ENCODE data around the gene ANKRD9. TPM values are rescaled to one million over a fixed set of nuclear protein-coding genes. Genes with fewer than 3 reads are reported as not detected.
A peak's percentile ranks its signal among the peaks of the same experiment; 100 is the strongest.
"Not testable (repeated sequence)": the region's sequence is repeated elsewhere in the genome, so short reads cannot be mapped to it uniquely, and the experiment has no call there.

Gene ANKRD9
- total and polyA plus RNA-seq, 2 donors (not counting 1 experiment from before 2014, with no cell fraction given): 2.7 to 22.0 TPM

GRCh38 chr14:102544046-102544746, 34.6 kb upstream of the ANKRD9 start:
- peaks cover 5% of the 10 kb centered on the region for H3K27me3 ChIP-seq (ENCODE audit: control insufficient read depth, insufficient read depth, low read length)
- no peak overlapping the region for H3K4me3 ChIP-seq (replicated peaks in 1 of 4; ENCODE audit: control extremely low read depth in 1 of 4, insufficient read depth in 1 of 4, low read depth in 3 of 4, low read length in 4 of 4)
- H2AFZ ChIP-seq (ENCODE audit: low read length): no peak overlapping the region
- no peaks in the 10 kb centered on the region for H3K36me3 ChIP-seq (ENCODE audit: control insufficient read depth, insufficient read depth, low read length)
- H3K4me1 ChIP-seq (ENCODE audit: control insufficient read depth, extremely low read depth, insufficient read depth, low read length): no peaks in the 10 kb centered on the region
- H3K4me2 ChIP-seq (ENCODE audit: extremely low read depth, insufficient read depth, low read length): no peak overlapping the region
- no peak overlapping the region for H3K27ac ChIP-seq (ENCODE audit: insufficient read depth, low read length)
- TF ChIP-seq CTCF (conservative IDR thresholded peaks at IDR 0.05 in 1 of 2, IDR thresholded peaks at IDR 0.05 in 1 of 2; ENCODE audit: low read depth in 1 of 2, low read length in 2 of 2) (no peak), EZH2 (IDR thresholded peaks at IDR 0.05; ENCODE audit: low read length, missing control alignments) (peak; percentile 82)
- H4K20me1 ChIP-seq (ENCODE audit: control insufficient read depth, extremely low read depth, insufficient read depth, low read length): no peaks in the 10 kb centered on the region
- no peak overlapping the region for H3K9ac ChIP-seq (ENCODE audit: insufficient read depth, low read length)
- DNase-seq (ENCODE audit: low read depth in 2 of 2): no peak
- H3K79me2 ChIP-seq (ENCODE audit: control insufficient read depth, insufficient read depth, low read length): no peaks in the 10 kb centered on the region
- no peaks in the 10 kb centered on the region for H3K9me3 ChIP-seq (ENCODE audit: control insufficient read depth, insufficient read depth, low read depth, low read length)

DNA sequence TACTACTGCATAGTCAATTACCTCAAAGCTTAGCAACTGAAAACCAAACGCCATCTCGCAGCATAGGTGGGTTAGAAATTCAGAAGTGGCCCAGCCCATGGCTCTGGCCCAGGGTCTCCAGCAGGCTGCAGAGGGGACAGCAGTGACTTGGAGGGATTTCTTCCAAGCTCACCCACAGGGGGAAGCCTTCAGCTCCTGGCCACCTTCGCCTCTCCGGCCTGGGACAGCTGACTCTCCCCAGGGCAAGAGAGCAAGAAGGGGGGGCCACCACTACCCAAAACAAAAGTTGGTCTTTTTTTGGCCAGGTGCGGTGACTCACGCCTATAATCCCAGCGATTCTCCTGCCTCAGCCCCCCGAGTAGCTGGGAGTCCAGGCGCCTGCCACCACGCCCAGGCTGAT, 32.2 kb upstream of the ANKRD9 start:
- no peak overlapping the region for H3K9ac ChIP-seq (ENCODE audit: insufficient read depth, low read length)
- H3K79me2 ChIP-seq (ENCODE audit: control insufficient read depth, insufficient read depth, low read length): no peaks in the 10 kb centered on the region
- H3K36me3 ChIP-seq (ENCODE audit: control insufficient read depth, insufficient read depth, low read length): no peaks in the 10 kb centered on the region
- peaks cover 5% of the 10 kb centered on the region for H3K27me3 ChIP-seq (ENCODE audit: control insufficient read depth, insufficient read depth, low read length)
- no peaks in the 10 kb centered on the region for H4K20me1 ChIP-seq (ENCODE audit: control insufficient read depth, extremely low read depth, insufficient read depth, low read length)
- H3K27ac ChIP-seq (ENCODE audit: insufficient read depth, low read length): no peak overlapping the region
- no peaks in the 10 kb centered on the region for H3K4me1 ChIP-seq (ENCODE audit: control insufficient read depth, extremely low read depth, insufficient read depth, low read length)
- DNase-seq (ENCODE audit: low read depth in 2 of 2): no peak
- H2AFZ ChIP-seq (ENCODE audit: low read length): no peak overlapping the region
- H3K4me3 ChIP-seq (replicated peaks in 1 of 4; ENCODE audit: control extremely low read depth in 1 of 4, insufficient read depth in 1 of 4, low read depth in 3 of 4, low read length in 4 of 4): no peak overlapping the region
- no peaks in the 10 kb centered on the region for H3K9me3 ChIP-seq (ENCODE audit: control insufficient read depth, insufficient read depth, low read depth, low read length)
- no peak for TF ChIP-seq EZH2 (IDR thresholded peaks at IDR 0.05; ENCODE audit: low read length, missing control alignments)
- no peak for TF ChIP-seq CTCF (conservative IDR thresholded peaks at IDR 0.05 in 1 of 2, IDR thresholded peaks at IDR 0.05 in 1 of 2; ENCODE audit: low read depth in 1 of 2, low read length in 2 of 2)
- no peak overlapping the region for H3K4me2 ChIP-seq (ENCODE audit: extremely low read depth, insufficient read depth, low read length)

DNA sequence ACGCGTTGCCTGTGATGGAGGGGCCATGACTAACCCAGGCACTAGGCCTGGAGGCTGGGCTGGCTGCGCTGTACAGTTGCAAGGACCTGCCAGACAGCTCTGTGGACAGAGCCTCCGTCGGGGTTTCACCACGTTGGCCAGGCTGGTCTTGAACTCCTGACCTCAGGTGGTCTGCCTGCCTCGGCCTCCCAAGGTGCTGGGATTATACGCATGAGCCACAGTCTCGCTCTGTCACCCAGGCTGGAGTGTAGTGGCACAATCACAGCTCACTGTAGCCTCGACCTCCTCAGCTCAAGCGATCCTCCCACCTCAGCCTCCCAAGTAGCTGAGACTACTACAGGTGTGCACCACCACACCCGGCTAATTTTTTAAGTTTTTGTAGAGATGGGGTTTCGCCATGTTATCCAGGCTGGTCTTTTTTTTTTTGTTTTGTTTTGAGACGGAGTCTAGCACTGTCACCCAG, 31.5 kb upstream of the ANKRD9 start:
- not testable (repeated sequence) for H3K9me3 ChIP-seq (ENCODE audit: control insufficient read depth, insufficient read depth, low read depth, low read length); H3K79me2 ChIP-seq (ENCODE audit: control insufficient read depth, insufficient read depth, low read length); H4K20me1 ChIP-seq (ENCODE audit: control insufficient read depth, extremely low read depth, insufficient read depth, low read length); H3K36me3 ChIP-seq (ENCODE audit: control insufficient read depth, insufficient read depth, low read length); H3K4me2 ChIP-seq (ENCODE audit: extremely low read depth, insufficient read depth, low read length); H2AFZ ChIP-seq (ENCODE audit: low read length); DNase-seq (ENCODE audit: low read depth in 2 of 2); H3K27me3 ChIP-seq (ENCODE audit: control insufficient read depth, insufficient read depth, low read length); H3K4me3 ChIP-seq (replicated peaks in 1 of 4; ENCODE audit: control extremely low read depth in 1 of 4, insufficient read depth in 1 of 4, low read depth in 3 of 4, low read length in 4 of 4); H3K9ac ChIP-seq (ENCODE audit: insufficient read depth, low read length); H3K27ac ChIP-seq (ENCODE audit: insufficient read depth, low read length); H3K4me1 ChIP-seq (ENCODE audit: control insufficient read depth, extremely low read depth, insufficient read depth, low read length)

All from fibroblast of lung (primary cell).